Endometrial microvascular endothelial cells (primary cell): ENCODE results near the gene CPED1. TPM values are rescaled to one million over a fixed set of nuclear protein-coding genes. Genes with fewer than 3 reads are reported as not detected.

Experiments
- in situ Hi-C: cut with HindIII; loops from 2 replicates; pipeline ENCODE4 v1.10.0; 2017; ENCODE audit warnings: low sequenced_read_pairs, low pct_unique_long_range_greater_than_20kb; ENCODE audit errors: inconsistent ontology term
- total RNA-seq: library from RNA; depleted of rRNA; stranded (reverse); fragments of >200 nt; gene quantifications from one replicate; pipeline ENCODE4 v1.2.3, GENCODE V29; 2015; ENCODE audit errors: inconsistent ontology term

CPED1 gene
- total RNA-seq, 1 donor from 2014 or later, result 4.9 TPM

GRCh38 chr7:121334875-121335648 lies 346.6 kb downstream of the CPED1 start:
- in situ Hi-C loops, result no loop called here

- in situ Hi-C loops, result no loop called here
These were observed 348.1 kb downstream of the CPED1 start for GRCh38 chr7:121336579-121336978.

- in situ Hi-C loops, result no loop called here
These were observed 348.9 kb downstream of the CPED1 start for GRCh38 chr7:121337398-121337797.

GRCh38 chr7:121339082-121339481 lies 350.6 kb downstream of the CPED1 start:
- in situ Hi-C loops, result no loop called here

- in situ Hi-C loops, result no loop called here
These were observed 353.4 kb downstream of the CPED1 start for GRCh38 chr7:121341933-121342332.

- in situ Hi-C loops, result no loop called here
These were observed 354.1 kb downstream of the CPED1 start for GRCh38 chr7:121342631-121343030.

GRCh38 chr7:121343302-121343701 lies 354.8 kb downstream of the CPED1 start:
- in situ Hi-C loops, result no loop called here

GRCh38 chr7:121344093-121344492 lies 355.6 kb downstream of the CPED1 start:
- in situ Hi-C loops, result no loop called here

- in situ Hi-C loops, result no loop called here
These were observed 356.0 kb downstream of the CPED1 start for GRCh38 chr7:121344497-121344896.

Other genes starting within 250 kb of the CPED1 start
- 20.7 TPM for gene TSPAN12, start 130.6 kb upstream of the CPED1 start, total RNA-seq
- 25.6 TPM for gene ING3, start 37.9 kb upstream of the CPED1 start, total RNA-seq